ENCODE measurements around the gene TMEM198.

The TMEM198 gene

GRCh38 chr2:219526320-219527075 lies 17.3 kb upstream of the TMEM198 start:
- no peak for DNase-seq

GRCh38 chr2:219527076-219527394 lies 16.8 kb upstream of the TMEM198 start:
- DNase-seq = no peak

- no peak for DNase-seq
These were observed 16.4 kb upstream of the TMEM198 start for GRCh38 chr2:219527472-219527871.

- peak; percentile 88 for DNase-seq
These were observed 13.5 kb upstream of the TMEM198 start for GRCh38 chr2:219530048-219530963.

GRCh38 chr2:219531639-219532377 lies 12.0 kb upstream of the TMEM198 start:
- DNase-seq = no peak

- DNase-seq = no peak
These were observed 11.5 kb upstream of the TMEM198 start for GRCh38 chr2:219532378-219532649.

GRCh38 chr2:219533930-219534661 lies 9.7 kb upstream of the TMEM198 start:
- no peak for DNase-seq

- no peak for DNase-seq
These were observed 7.4 kb upstream of the TMEM198 start for GRCh38 chr2:219536425-219536824.

- DNase-seq = no peak
These were observed 6.9 kb upstream of the TMEM198 start for GRCh38 chr2:219536967-219537366.

GRCh38 chr2:219537657-219538488 lies 6.0 kb upstream of the TMEM198 start:
- DNase-seq = no peak

- no peak for DNase-seq
These were observed 5.3 kb upstream of the TMEM198 start for GRCh38 chr2:219538504-219538951.

GRCh38 chr2:219538956-219539788 lies 4.7 kb upstream of the TMEM198 start:
- no peak for DNase-seq

GRCh38 chr2:219539926-219540678 lies 3.7 kb upstream of the TMEM198 start:
- DNase-seq = no peak

GRCh38 chr2:219540784-219541504 lies 2.9 kb upstream of the TMEM198 start:
- no peak for DNase-seq

GRCh38 chr2:219541611-219542180 lies 2.1 kb upstream of the TMEM198 start:
- peak; percentile 86 for DNase-seq

- no peak for DNase-seq
These were observed 765 bp upstream of the TMEM198 start for GRCh38 chr2:219542931-219543595.

- no peak for DNase-seq
These were observed 739 bp downstream of the TMEM198 start for GRCh38 chr2:219544567-219544966.

GRCh38 chr2:219545295-219545942 lies 1.6 kb downstream of the TMEM198 start:
- no peak for DNase-seq
